Hematopoietic multipotent progenitor cell treated with erythropoietin and hydrocortisone succinate and interleukin-3 and kit ligand, for 17 days (in vitro differentiated cells): ENCODE data around the gene COL20A1.

ENCODE experiments used
- DNase-seq: peaks from one replicate; pipeline ENCODE4 v3.0.0-alpha.2; 2015; ENCODE audit warnings: low spot score

Gene COL20A1

GRCh38 chr20:63350196-63350595, 57.2 kb downstream of the COL20A1 start:
- no peak for DNase-seq

GRCh38 chr20:63350597-63351325, 57.8 kb downstream of the COL20A1 start:
- no peak for DNase-seq

- DNase-seq: no peak
Measured at GRCh38 chr20:63351326-63351700, 58.3 kb downstream of the COL20A1 start.

- DNase-seq: no peak
Measured at GRCh38 chr20:63351811-63352591, 59.0 kb downstream of the COL20A1 start.

- no peak for DNase-seq
Measured at GRCh38 chr20:63352811-63353221, 59.8 kb downstream of the COL20A1 start.

- DNase-seq: no peak
Measured at GRCh38 chr20:63354636-63355350, 61.8 kb downstream of the COL20A1 start.

GRCh38 chr20:63355781-63356295, 62.9 kb downstream of the COL20A1 start:
- no peak for DNase-seq

GRCh38 chr20:63356511-63356910, 63.5 kb downstream of the COL20A1 start:
- DNase-seq: no peak

- no peak for DNase-seq
Measured at GRCh38 chr20:63356931-63357879, 64.2 kb downstream of the COL20A1 start.

GRCh38 chr20:63357921-63358905, 65.2 kb downstream of the COL20A1 start:
- DNase-seq: no peak

GRCh38 chr20:63359164-63359934, 66.4 kb downstream of the COL20A1 start:
- DNase-seq: no peak

GRCh38 chr20:63359937-63360849, 67.2 kb downstream of the COL20A1 start:
- no peak for DNase-seq

GRCh38 chr20:63360850-63361518, 68.0 kb downstream of the COL20A1 start, which contains the start of gene CHRNA4:
Gene CHRNA4, minus strand, starts transcription at chr20:63361349. Its CDS starts 184 bp downstream, at chr20:63361165.
- DNase-seq: no peak

GRCh38 chr20:63361519-63362435, 68.8 kb downstream of the COL20A1 start:
- DNase-seq: no peak

GRCh38 chr20:63362436-63363009, 69.5 kb downstream of the COL20A1 start:
- no peak for DNase-seq
